Mammary epithelial cell (primary cell): Measurements from ENCODE around the gene CCL23.

Experiments
- EZH2 ChIP-seq: IDR thresholded peaks from 2 replicates; pipeline ENCODE4 v1.6.1; 2012; ENCODE audit warnings: low read length, inconsistent platforms, borderline replicate concordance
- TF ChIP-seq, protein P1 (sequence below), 2 donors: IDR thresholded peaks in 1 of 2; conservative IDR thresholded peaks in 1 of 2; 2 replicates each; pipeline ENCODE4 v1.5.1; 2011 to 2012; ENCODE audit warnings: inconsistent platforms in 2 of 2, low read length in 2 of 2, mild to moderate bottlenecking in 2 of 2, control low read depth in 1 of 2, low read depth in 1 of 2; ENCODE audit not compliant: insufficient read depth in 1 of 2; ENCODE audit errors: extremely low read depth in 1 of 2

GRCh38 chr17:35986643-35987042 is 31.1 kb downstream of the CCL23 start, which contains the start of gene CCL14:
- TF ChIP-seq, protein P1, sequence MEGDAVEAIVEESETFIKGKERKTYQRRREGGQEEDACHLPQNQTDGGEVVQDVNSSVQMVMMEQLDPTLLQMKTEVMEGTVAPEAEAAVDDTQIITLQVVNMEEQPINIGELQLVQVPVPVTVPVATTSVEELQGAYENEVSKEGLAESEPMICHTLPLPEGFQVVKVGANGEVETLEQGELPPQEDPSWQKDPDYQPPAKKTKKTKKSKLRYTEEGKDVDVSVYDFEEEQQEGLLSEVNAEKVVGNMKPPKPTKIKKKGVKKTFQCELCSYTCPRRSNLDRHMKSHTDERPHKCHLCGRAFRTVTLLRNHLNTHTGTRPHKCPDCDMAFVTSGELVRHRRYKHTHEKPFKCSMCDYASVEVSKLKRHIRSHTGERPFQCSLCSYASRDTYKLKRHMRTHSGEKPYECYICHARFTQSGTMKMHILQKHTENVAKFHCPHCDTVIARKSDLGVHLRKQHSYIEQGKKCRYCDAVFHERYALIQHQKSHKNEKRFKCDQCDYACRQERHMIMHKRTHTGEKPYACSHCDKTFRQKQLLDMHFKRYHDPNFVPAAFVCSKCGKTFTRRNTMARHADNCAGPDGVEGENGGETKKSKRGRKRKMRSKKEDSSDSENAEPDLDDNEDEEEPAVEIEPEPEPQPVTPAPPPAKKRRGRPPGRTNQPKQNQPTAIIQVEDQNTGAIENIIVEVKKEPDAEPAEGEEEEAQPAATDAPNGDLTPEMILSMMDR (conservative IDR thresholded peaks at IDR 0.05 in 1 of 2, IDR thresholded peaks at IDR 0.05 in 1 of 2; ENCODE audit: extremely low read depth in 1 of 2, insufficient read depth in 1 of 2, low read depth in 1 of 2, low read length in 2 of 2) = no peak
- no peak for TF ChIP-seq EZH2
